Left forelimb (tissue), 1 donor: ENCODE data around the gene CCDC121.
A peak's percentile ranks its signal among the peaks of the same experiment; 100 is the strongest.
"Not testable (repeated sequence)": the region's sequence is repeated elsewhere in the genome, so short reads cannot be mapped to it uniquely, and the experiment has no call there.

Experiments used
- DNase-seq: peaks from one replicate; pipeline ENCODE4 v3.0.0-alpha.2; 2018; ENCODE audit warnings: low spot score

Gene CCDC121

DNA sequence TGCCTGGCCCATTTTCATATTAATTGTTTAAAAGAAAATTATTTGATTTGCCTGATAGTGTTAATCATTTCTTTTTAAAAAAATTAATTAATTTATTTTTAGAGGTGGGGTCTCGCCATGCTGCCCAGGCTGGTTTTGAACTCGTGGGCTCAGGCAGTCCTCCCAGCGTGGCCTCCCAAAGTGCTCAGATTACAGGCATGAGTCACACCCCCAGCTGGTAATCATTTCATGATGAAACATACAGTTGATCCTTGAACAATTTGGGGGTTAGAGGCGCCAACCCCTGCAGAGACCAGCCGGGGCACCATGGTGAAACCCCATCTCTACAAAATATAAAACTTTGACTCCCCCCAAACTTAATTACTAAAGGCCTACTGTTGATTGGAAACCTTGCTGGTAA lies 8.0 kb upstream of the CCDC121 start:
- no peak for DNase-seq

- no peak for DNase-seq
These were observed 5.5 kb upstream of the CCDC121 start for GRCh38 chr2:27634291-27634690.

DNA sequence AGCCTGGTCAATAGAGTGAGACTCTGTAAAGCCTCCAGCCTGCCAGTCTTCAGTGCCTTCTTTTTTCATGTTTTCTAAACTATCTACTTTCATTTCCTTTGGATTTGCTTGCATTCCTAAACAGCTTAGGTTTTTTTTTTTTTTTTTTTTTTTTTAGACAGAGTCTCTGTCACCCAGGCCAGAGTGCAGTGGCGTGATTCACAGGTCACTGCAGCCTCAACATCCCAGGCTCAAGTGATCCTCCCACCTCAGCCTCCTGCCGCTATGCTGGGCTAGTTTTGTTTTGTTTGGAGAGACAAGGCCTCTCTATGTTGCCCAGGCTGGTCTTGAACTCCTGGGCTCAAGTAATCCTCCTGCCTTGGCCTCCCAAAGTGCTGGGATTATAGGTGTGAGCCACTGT lies 1.4 kb upstream of the CCDC121 start:
- not testable (repeated sequence) for DNase-seq

DNA sequence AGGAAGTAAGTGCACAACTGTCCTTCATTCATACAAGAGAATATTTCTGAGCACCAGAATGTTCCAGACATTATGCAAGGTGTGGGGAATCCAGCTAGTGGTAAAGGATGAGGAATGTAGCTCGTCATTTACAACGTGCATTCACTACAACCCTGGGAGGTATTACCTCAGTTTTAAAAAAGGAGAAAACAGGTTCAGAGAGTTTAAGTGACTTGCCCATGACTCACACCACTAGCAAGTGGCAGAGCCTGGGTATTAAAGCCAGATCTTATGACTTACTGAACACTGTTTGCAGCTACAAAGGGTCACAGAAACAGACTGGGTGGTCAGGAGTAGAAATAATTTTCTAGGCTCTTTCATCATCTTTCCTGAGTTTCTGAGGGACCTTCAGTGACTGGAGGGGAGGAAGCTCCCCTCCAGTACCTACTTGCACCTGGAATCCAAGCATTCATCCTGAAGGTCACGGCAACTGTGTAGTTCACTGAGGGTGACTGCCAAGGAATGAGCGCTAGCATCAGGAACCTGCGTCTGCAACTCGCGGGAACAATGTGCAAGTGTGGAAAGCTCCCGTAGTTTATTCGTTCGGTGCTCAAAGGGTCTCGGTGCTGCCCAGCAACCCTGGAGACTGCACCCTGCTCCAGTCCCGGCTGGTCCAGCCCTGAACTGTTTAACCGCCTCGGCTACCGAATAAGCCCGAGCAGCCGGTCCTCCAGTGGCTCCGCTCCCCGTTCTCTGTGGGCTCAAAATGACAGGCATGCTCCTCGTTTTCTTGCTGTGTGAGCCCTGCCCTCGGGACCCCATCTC lies 647 bp downstream of the CCDC121 start:
- DNase-seq = no peak

GRCh38 chr2:27626921-27627320 lies 1.9 kb downstream of the CCDC121 start:
- DNase-seq = not testable (repeated sequence)

- DNase-seq = not testable (repeated sequence)
These were observed 2.5 kb downstream of the CCDC121 start for GRCh38 chr2:27626323-27626722.

GRCh38 chr2:27624943-27625342 lies 3.9 kb downstream of the CCDC121 start:
- DNase-seq = no peak

DNA sequence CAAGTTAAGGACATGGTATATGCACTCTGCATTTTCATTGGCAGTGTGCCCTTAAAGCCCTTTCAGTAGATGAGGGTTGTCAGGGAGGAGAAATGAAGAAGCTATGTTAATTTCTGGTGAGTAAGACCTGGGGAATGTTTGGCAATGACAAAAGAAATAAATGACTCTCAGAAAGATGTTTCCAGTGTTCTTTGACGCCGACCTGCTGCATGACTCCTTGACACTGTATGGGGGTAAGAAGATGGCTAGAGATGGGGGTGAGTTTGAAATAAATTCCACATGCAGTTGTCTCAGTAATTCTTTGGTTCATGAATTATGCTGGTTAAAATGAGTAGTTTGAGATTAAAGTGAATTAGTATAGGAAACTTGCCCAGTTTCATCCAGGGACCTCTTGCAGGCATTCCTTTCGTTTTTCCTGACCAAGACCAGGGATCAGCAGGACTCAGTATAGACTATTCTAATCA lies 5.9 kb downstream of the CCDC121 start:
- no peak for DNase-seq

- DNase-seq = no peak
These were observed 7.3 kb downstream of the CCDC121 start for GRCh38 chr2:27621524-27621923.

DNA sequence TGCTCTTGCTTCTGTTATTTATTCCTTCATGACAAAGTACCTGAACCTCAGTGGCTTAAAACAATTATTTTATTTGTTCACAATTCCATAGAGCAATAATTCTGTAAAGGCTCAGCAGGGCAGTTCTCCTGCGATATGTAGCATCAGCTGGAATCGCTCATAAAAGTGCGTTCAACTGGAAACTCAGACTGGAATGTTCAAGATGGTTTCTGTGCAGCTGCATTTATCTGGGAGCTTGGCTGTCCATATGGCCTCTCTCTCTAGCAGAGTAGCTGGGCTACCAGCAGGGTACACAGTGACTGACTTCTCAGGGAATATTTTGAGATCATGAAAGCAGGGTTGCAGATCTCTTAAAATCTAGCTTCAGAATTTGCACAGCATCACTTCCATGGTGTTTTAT lies 13.5 kb downstream of the CCDC121 start:
- DNase-seq = no peak

- DNase-seq = no peak
These were observed 14.8 kb downstream of the CCDC121 start for GRCh38 chr2:27613985-27614384.

DNA sequence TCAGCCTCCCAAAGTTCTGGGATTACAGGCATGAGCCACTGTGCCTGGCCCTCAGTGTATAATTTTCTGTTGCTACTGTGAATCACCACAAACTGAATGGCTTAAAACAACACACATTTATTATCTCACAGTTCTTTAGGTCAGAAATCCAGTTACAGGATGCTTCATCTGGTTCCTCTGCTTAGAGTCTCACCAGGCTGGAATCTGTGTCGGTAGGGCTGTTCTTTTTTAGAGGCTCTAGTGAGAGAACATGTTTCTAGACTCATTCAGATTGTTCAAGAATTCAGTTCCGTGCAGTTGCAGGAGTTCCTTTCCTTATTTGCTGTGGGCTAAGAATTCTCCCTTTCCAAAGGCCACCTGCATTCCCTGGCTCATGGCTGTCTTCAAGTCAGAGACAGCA lies 22.2 kb downstream of the CCDC121 start:
- no peak for DNase-seq

DNA sequence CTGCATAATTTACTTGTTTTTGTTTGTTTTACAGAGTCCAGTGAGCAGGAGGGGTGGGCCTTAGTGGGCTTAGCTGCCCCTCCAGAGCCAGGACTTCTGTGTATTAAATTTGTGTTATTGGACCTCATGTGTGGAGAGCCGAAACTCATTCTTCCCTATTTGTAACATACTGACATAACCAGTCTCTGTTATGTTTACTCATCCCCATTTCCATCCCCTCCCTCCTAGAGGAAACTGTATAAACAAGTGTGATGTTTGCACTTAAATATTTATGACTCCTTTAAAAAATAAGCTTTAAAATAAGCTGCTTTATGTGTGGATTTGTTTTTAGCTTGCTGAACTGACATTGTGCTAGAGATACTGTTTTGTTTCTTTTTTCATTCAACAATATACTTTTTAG lies 32.2 kb downstream of the CCDC121 start:
- no peak for DNase-seq

DNA sequence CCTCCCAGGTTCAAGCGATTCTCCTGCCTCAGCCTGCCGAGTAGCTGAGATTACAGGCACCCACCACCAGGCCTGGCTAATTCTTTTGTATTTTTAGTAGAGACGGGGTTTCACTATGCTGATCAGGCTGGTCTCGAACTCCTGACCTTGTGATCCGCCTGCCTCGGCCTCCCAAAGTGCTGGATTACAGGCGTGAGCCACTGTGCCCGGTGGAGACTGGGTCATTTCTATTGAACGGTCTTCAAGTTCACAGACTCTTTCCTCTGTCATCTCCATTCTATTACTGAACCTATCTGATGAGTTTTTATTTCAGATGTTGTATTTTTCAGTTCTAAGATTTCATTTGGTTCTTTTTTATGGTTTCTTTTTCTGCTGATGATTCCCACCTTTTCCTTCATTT lies 33.4 kb downstream of the CCDC121 start:
- DNase-seq = not testable (repeated sequence)

- DNase-seq = not testable (repeated sequence)
These were observed 34.6 kb downstream of the CCDC121 start for GRCh38 chr2:27594020-27594703.

GRCh38 chr2:27593240-27593639 lies 35.6 kb downstream of the CCDC121 start:
- DNase-seq = no peak

DNA sequence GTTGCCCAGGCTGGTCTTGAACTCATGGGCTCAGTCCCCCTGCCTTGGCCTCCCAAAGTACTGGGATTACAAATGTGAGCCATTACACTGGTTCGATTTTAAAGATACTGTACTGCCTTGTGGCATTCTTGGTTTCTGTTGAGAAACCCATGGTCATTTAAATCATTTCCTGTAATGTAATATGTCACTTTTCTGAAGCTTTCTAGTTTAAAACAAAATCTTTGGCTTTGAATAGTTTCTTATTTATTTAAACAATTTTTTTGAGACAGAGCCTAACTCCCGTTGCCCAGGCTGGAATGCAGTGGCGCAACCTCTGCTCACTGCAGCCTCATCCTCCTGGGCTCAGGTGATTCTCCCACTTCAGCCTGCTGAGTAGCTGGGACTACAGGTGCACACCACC lies 37.1 kb downstream of the CCDC121 start:
- DNase-seq = no peak

DNA sequence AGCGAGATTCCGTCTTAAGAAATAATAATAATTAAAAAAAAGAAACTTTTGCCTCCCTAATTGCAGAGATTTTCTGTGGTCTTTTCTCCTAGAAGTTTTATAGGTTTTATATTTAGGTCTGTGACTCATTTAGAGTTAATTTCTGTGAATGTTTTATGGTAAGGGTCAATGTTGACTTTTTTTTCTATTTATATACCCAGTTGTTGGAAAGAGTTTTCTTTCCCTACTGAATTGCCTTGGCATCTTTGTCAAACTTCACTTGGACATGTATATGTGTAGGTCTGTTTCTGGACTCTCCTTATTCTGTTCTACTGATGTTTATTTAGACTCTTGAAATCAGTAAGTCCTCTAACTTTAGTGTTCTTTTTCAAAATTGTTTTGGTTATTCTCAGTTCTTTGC lies 40.5 kb downstream of the CCDC121 start:
- no peak for DNase-seq

DNA sequence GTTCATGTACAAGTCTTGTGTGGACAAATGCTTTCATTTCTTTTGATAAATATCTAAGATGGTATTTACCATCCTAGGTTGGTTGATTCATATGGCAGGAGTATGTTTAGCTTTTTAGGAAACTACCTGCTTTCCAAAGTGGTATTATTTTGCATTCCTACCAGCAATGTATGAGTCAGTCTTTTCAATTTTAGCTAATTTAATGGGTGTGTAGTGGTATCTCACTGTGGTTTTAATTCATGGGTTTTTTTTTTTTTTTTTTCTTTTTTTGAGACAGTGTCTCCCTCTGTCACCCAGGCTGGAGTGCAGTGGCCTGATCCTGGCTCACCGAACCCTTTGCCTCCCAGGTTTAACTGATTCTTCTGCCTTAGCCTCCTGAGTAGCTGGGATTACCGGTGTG lies 41.8 kb downstream of the CCDC121 start:
- DNase-seq = no peak

- DNase-seq = no peak
These were observed 44.2 kb downstream of the CCDC121 start for GRCh38 chr2:27584597-27584996.

DNA sequence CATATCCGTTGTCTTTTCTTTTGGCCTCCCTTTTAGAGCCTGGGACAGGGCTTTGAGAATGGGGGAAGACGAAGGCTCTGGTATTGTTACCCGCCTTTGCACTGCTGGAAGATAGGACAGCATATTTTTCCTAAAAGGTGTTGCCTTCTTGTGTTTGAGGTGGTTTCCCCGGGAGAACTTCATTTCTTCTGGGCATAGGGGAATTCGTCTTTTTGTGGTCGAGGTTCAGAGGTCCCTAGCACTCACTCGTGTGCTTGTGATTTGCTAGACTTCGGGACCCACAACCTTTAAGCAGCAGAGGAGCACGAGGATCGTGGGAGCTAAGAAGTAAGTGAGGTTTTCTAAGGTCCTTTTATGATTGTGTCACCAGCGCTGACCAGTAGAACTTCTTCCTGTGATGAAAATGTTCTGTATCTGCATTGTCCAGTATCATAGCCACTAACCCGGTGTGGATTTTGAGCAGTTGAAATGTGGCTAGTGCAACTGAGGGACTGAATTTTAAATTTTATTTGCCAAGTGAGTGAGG lies 45.4 kb downstream of the CCDC121 start:
- no peak for DNase-seq

GRCh38 chr2:27582695-27583389 lies 46.0 kb downstream of the CCDC121 start, which contains the start of gene ZNF512:
TSS of gene ZNF512 (plus strand) at chr2:27583042. CDS start at chr2:27583113, 71 bp downstream.
- peak; percentile 91 for DNase-seq
